Central memory CD8-positive, alpha-beta T cell (primary cell): ENCODE results near the gene HOXA3.

Experiments
- ATAC-seq: fragments of 150-1000 bp; cut with Tn5 transposase; replicated peaks from 2 replicates; pipeline ENCODE4 v1.10.0; 2022; ENCODE audit warnings: mild to moderate bottlenecking, moderate FRiP score, moderate number of reproducible peaks; ENCODE audit not compliant: poor library complexity, severe bottlenecking; ENCODE audit errors: extremely low read depth
- DNase-seq, 2 donors: peaks; one replicate each; pipeline ENCODE4 v3.0.0; 2021; ENCODE audit warnings: low spot score in 2 of 2
- H3K27ac Mint-ChIP-seq: one replicate; pipeline ENCODE4 v1.8.0; 2022; ENCODE audit warnings: low read depth, mild to moderate bottlenecking, moderate library complexity, mixed read lengths
- H3K27me3 Mint-ChIP-seq: one replicate; pipeline ENCODE4 v1.8.0; 2022; ENCODE audit warnings: mixed read lengths
- H3K36me3 Mint-ChIP-seq: one replicate; pipeline ENCODE4 v1.8.0; 2022; ENCODE audit warnings: mild to moderate bottlenecking, moderate library complexity, mixed read lengths; ENCODE audit not compliant: insufficient read depth
- H3K4me1 Mint-ChIP-seq: one replicate; pipeline ENCODE4 v1.8.0; 2022; ENCODE audit warnings: mixed read lengths
- H3K4me3 Mint-ChIP-seq: one replicate; pipeline ENCODE4 v1.8.0; 2022; ENCODE audit warnings: mild to moderate bottlenecking, moderate library complexity, mixed read lengths
- H3K9me3 Mint-ChIP-seq: one replicate; pipeline ENCODE4 v1.8.0; 2022; ENCODE audit warnings: mixed read lengths

Gene HOXA3

DNA sequence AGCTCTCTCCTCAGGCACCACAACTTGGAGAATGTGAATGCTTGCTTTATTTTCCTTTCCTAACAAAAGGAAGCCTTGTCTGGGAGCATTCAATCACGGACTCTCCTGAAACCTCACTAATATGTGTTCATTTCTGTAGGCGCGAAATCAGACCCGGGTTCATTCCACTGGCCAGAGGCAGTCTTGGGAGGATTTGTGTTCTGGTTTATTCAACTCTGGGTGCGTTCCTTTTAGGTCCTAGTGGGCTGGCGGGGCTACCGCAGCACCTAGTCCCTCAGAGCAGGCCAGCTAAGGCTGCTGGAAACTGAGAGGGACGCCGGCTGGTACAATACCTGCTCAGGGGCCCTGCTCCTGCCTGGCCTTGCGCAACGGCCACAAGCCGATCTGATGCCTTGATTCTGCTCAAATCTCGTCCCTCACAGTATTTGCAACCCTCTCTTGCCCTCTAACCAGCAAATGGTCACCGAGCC lies 29.3 kb downstream of the HOXA3 start:
- Mint-ChIP-seq H3K4me1 (no peaks in the 10 kb centered on the region), H3K36me3 (no peaks in the 10 kb centered on the region), H3K4me3 (no peak overlapping the region), H3K27ac (no peak overlapping the region), H3K9me3 (no peaks in the 10 kb centered on the region), H3K27me3 (peaks cover 48% of the 10 kb centered on the region)
- DNase-seq (no peak), ATAC-seq (no peak)

DNA sequence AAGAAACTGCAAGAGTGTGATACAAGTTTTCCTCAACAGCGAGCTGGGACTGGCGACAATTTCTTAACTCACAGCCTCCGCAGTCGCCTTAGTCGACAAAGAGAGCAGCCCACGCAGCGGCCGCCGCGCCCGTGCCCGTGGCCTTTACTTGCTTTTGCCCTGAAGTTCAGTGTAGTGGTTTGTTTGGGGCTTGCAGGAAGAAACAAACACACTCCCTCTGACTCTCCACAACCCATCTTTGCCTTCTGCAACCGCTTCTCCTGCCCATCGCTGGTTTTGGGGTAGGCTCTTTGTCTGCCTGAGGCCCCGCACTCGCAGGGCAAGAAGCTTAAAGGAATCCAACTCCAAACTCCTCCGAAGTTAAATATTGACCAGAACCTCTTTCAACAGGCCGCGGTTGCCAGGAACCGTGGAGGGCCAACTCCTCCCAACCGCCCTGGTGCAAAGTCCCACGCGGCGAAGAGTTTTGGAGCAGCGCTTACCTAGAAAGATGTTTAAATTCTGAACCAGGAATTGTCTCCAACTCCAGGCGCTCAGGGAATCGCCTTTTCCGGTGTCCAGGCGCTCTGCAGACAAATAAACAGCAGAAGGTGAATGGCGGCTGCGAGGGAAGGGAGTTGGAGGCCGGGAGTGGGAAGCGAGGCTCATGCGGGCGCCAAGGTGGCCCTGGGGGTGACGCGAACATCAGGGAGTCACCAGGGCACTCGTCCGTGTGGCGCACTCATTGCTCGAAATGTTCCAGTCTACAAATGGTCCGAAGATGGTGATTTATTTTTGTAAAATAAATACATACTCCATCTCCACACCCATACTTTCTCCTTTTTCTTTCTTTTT lies 30.1 kb downstream of the HOXA3 start:
- peaks cover 48% of the 10 kb centered on the region for H3K27me3 Mint-ChIP-seq
- DNase-seq (no peak), ATAC-seq (no peak)
- H3K27ac Mint-ChIP-seq = no peak overlapping the region
- no peaks in the 10 kb centered on the region for H3K9me3 Mint-ChIP-seq
- no peaks in the 10 kb centered on the region for H3K4me1 Mint-ChIP-seq
- H3K36me3 Mint-ChIP-seq = no peaks in the 10 kb centered on the region
- no peak overlapping the region for H3K4me3 Mint-ChIP-seq

DNA sequence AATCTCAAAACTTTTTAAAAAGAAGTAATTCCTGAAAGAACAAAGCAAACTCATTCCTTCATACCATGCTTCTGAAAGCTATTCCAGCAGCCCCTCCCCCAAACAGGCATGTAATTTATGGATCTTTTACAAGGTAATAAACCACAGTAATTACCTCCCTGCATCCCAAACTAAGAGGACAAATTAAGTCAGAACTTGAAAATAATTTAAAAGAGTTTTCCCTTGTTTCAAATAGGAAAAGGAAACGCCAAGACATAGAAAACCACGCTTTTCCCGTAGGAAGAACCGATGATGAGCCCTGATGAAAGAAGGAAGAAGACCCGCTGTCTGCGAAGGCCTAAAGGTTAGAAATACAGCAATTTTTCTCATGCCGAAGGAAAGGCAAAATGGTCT lies 30.7 kb downstream of the HOXA3 start:
- Mint-ChIP-seq H3K4me1 (no peaks in the 10 kb centered on the region), H3K27me3 (peaks cover 46% of the 10 kb centered on the region), H3K27ac (no peak overlapping the region), H3K9me3 (no peaks in the 10 kb centered on the region), H3K36me3 (no peaks in the 10 kb centered on the region), H3K4me3 (no peak overlapping the region)
- ATAC-seq (no peak), DNase-seq (no peak)

DNA sequence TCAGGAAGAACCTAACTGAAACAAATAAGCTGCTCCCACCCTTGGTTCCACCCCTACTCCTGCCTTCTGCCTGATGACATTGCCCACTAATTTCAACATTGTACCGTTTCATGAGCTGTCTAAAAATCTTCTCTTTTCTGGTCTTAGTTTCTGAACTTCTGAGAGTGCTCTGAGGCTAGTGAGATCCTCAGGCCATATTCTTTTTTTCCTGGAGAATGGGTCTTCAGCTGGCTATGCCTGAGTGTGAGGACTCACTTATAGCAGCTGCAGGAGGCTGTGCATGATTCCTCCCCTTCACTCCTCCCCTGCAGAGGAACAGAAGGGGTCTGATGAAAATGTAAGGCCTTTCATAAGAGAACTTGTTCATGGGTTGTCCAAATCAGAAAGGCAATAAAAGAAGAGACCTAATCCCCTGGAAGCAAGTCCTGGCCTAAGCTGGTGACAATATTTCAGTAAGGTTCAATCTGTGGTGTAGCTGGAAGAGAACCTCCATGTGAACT lies 32.9 kb downstream of the HOXA3 start:
- no peaks in the 10 kb centered on the region for H3K36me3 Mint-ChIP-seq
- ATAC-seq (no peak), DNase-seq (no peak)
- no peak overlapping the region for H3K27ac Mint-ChIP-seq
- H3K9me3 Mint-ChIP-seq = no peaks in the 10 kb centered on the region
- H3K4me1 Mint-ChIP-seq = no peaks in the 10 kb centered on the region
- H3K4me3 Mint-ChIP-seq = no peak overlapping the region
- H3K27me3 Mint-ChIP-seq = peaks cover 24% of the 10 kb centered on the region

DNA sequence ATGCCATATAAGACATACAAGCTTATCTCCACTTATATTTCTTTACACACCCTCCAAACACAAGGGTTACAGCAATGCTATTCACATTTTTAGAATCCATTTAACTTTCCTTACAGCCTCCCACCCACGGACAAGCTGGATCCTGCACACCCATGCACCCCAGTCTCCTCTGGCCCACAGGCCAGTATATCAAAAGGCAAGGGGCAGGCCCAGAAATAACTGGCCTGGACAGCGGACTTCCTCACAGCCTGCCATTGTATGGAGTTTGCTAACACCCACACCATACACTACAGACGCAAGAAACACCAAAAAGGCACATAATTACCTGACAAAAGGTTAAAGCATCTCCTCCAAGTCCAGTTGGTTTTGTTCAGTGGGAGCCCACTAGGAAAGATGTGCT lies 33.8 kb downstream of the HOXA3 start:
- no peaks in the 10 kb centered on the region for H3K36me3 Mint-ChIP-seq
- DNase-seq (no peak), ATAC-seq (no peak)
- H3K4me1 Mint-ChIP-seq = no peaks in the 10 kb centered on the region
- H3K4me3 Mint-ChIP-seq = no peak overlapping the region
- no peak overlapping the region for H3K27ac Mint-ChIP-seq
- H3K27me3 Mint-ChIP-seq = peaks cover 15% of the 10 kb centered on the region
- no peaks in the 10 kb centered on the region for H3K9me3 Mint-ChIP-seq

DNA sequence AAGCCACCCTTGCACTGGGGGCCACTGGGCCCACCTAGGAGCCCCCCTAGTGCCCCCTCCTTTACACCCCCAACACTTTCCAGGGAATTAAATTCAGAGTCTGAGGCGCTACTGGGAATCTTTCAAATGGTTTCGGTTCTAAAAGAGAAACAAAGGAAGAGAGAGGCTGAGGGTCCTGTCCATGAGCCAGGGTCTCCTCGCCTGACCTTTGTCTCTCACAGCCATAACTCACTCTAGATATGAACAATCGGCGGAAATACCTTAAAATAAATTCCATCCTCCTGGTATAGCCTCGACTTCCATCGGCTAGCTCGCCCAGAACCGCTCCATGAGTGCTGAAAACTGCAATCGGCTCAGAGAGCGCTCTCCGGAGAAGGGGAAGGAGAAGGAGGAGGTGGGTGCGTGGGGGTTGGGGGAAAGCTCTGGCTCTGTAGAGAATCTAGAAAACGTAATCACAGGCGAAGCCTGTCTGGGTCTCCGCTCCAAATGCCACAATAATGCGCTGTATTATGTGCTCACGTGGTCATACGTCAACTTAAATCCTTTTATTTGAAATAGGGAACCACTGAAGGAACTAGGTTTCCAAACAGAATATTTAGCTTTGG lies 34.4 kb downstream of the HOXA3 start:
- H3K27me3 Mint-ChIP-seq = peaks cover 14% of the 10 kb centered on the region
- H3K4me1 Mint-ChIP-seq = no peaks in the 10 kb centered on the region
- no peak for ATAC-seq
- H3K36me3 Mint-ChIP-seq = no peaks in the 10 kb centered on the region
- no peak overlapping the region for H3K27ac Mint-ChIP-seq
- H3K9me3 Mint-ChIP-seq = no peaks in the 10 kb centered on the region
- no peak for DNase-seq
- no peak overlapping the region for H3K4me3 Mint-ChIP-seq

DNA sequence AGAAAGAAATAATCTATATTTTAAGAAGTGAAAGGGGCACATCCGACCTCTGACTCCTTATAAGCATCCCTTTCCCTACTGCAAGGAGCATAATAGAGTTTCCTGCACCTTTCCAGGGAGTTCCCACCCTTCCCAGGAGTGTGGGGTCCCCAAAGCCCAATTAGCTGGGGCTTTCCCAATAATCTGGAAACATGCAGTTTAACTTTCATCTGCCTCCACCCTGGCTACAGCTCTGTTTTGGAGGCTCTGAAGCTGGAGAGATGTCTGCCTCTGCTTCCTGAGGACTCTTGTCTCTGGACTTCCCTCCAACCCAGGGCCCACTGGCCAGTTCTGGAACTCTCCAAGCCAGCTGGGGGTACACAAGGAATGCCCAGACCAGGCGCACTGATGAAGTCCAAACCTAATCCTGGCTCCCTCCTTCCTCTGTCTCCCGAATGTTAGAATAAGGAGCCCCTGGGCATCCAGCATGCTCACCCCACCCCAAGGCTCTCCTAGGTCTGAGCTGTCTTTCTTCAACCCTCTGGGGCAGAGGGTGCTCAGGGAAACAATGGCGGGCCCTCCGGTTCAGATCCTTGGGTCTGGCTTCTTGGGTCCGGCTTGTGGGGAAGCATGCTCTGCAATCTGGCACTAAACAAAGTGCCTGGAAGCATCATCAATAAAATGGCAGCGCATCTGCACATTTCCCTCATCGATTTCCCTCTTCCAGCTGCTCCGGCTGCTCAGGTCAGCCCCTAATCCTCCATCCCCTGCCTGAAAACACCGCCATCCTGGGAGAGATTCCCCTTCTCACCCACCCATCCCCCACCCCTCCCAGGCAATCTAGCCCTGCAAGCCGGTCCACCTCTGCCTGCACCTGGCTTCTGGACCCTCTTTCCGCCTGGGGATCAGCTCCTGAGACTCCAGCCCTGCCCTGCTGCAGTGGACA lies 35.2 kb downstream of the HOXA3 start:
- no peaks in the 10 kb centered on the region for H3K36me3 Mint-ChIP-seq
- no peaks in the 10 kb centered on the region for H3K9me3 Mint-ChIP-seq
- ATAC-seq = no peak
- H3K27me3 Mint-ChIP-seq = peaks cover 14% of the 10 kb centered on the region
- no peak for DNase-seq
- H3K27ac Mint-ChIP-seq = no peak overlapping the region
- H3K4me3 Mint-ChIP-seq = no peak overlapping the region
- H3K4me1 Mint-ChIP-seq = no peaks in the 10 kb centered on the region

DNA sequence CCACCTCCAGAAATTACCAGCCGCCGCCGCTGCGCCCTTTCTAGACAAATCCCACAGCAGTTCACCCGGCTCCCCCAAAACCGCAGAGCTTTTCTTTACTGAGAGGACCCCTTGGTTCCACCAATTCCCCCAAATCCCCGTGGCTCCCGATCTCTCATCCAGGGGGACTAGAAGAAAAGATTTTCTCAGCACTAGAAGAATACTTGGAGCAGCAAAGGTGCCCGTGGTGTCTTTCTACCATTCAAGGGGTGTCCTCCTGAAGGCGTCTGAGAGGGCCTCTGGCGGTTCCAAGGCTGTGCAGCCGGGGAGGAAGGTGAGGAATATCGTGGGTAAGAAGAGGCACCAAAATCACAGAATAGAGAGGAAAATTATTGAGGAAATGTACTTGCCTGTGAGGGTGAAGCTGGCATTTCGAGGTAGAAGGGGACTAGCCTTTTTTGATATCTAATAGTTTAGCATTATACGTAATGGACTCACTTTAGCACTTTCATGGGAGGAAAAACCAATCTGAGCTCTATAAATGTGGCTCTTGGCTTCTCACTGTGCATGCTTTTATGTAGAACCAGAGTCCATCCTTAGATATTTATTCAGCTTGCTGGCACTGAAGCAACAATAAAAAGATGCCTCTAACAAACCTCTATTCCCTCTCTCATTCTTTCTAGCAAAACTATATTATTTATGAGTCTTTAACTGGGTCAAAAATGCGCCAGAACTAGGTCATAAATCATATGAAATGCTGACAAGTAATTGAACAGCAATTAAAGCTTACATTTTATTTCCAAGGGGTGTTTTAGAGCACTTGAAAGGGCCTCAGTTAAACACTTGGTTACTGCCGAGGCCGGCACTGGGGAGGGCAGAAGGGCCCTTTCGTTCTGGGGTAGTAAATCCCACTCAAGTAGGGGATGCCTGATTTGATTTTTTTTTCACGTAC lies 36.1 kb downstream of the HOXA3 start:
- DNase-seq (no peak), ATAC-seq (no peak)
- Mint-ChIP-seq H3K4me3 (no peak overlapping the region), H3K9me3 (no peaks in the 10 kb centered on the region), H3K27ac (no peak overlapping the region), H3K36me3 (no peaks in the 10 kb centered on the region), H3K4me1 (no peaks in the 10 kb centered on the region), H3K27me3 (peaks cover 14% of the 10 kb centered on the region)

DNA sequence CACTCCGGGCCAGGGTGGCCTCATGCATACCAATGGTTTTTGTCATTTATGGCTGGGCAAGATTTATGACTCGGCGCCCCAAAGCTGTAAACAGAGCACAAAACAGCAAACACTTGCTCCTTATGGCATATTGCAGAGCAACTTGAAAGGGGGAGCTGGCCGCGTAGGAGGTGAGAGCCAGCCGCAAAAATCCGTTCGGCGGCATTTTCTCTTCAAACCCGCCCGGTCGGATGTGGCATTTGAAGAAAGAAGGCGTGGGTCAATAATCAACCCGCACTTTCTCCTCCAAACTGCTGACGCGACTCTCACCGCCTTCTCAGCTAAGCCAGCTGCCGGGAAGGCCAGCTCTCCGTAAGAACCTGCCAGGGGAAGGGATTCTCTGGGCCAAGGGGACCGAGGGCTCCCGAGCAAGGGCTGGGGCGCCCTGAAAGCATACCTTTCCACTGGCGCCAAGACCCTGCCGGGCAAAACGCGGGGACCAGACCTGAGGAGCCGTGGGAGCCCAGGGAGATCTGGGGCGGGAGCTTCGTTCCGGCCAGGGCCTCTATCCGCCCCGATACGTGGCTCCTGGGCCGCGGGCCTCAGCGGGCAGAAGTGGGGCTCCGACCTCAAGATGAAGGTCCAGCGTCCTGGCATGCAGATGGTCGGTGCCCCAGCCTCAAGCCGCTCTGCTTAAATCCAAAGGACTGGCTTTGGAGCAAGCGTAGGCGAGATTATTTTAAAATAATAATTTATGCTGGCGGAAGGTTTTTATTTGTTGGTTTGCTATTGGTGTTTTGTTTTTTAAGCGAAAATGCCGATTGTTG lies 37.0 kb downstream of the HOXA3 start:
- peaks cover 14% of the 10 kb centered on the region for H3K27me3 Mint-ChIP-seq
- no peak for DNase-seq
- H3K36me3 Mint-ChIP-seq = no peaks in the 10 kb centered on the region
- no peaks in the 10 kb centered on the region for H3K4me1 Mint-ChIP-seq
- H3K9me3 Mint-ChIP-seq = no peaks in the 10 kb centered on the region
- H3K27ac Mint-ChIP-seq = no peak overlapping the region
- ATAC-seq = no peak
- no peak overlapping the region for H3K4me3 Mint-ChIP-seq

DNA sequence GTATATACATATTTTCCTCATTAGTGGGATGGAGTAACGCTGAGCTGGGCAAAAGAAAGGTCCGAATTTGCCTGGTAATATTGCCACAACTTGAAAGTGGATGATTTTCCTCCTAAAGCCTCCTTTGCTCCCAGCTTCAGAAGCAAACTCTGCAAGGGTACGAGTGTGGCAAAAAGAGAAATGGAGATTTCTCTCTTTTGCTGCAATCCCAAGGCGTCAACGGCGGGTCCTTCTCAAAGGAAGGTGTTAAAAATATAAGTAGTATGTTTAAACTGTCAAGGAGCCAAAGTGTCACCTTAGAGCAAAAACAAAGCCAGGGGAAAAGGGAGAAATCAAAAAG lies 37.5 kb downstream of the HOXA3 start:
- Mint-ChIP-seq H3K4me3 (no peak overlapping the region), H3K4me1 (no peaks in the 10 kb centered on the region), H3K27me3 (peaks cover 14% of the 10 kb centered on the region), H3K9me3 (no peaks in the 10 kb centered on the region), H3K27ac (no peak overlapping the region), H3K36me3 (no peaks in the 10 kb centered on the region)
- no peak for DNase-seq
- ATAC-seq = no peak

DNA sequence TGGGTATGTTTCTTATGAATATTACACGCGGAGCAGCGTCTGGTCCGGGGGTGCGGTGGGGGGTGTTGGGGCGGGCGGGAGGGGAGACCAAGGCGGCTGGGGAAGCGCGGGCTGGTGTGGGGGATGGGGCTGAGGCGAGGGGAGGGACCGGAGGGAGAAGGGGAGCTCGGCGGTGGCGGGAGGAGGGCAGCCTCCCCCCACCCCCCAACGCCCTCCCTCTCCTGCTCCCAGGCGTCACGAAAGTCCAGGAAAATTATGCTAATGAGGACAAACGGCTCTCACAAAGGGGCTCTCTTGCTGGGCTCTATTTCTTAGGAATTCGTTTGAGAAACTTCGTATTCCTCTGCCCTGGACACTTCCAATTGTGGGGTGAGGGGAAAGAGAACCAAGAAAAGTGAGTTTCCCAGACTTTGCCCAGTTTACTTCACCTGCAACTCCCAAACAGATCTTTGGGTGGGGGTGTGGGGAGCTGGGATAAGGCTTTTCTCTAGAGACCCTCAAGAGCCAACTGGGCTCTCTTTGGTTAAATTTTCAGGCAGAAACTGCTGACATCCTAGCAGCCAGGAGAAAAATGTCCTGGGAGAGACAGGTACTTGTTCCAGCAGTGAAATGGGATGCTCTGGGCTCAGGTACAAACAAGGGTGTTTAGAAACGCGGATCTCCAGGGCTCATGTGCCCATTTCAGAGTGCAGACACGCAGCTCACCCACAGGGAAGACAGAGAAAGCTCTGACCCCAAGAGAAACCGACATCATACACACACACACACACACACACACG lies 38.2 kb downstream of the HOXA3 start:
- Mint-ChIP-seq H3K27me3 (peaks cover 14% of the 10 kb centered on the region), H3K9me3 (no peaks in the 10 kb centered on the region), H3K36me3 (no peaks in the 10 kb centered on the region), H3K27ac (no peak overlapping the region), H3K4me1 (no peaks in the 10 kb centered on the region), H3K4me3 (no peak overlapping the region)
- DNase-seq = no peak
- ATAC-seq = no peak
